Measurements from ENCODE around the gene SYCN. TPM values are rescaled to one million over a fixed set of nuclear protein-coding genes. Genes with fewer than 3 reads are reported as not detected.
A peak's percentile ranks its signal among the peaks of the same experiment; 100 is the strongest.

SYCN gene
- total and polyA plus RNA-seq, 2 donors from 2014 or later: not detected

DNA sequence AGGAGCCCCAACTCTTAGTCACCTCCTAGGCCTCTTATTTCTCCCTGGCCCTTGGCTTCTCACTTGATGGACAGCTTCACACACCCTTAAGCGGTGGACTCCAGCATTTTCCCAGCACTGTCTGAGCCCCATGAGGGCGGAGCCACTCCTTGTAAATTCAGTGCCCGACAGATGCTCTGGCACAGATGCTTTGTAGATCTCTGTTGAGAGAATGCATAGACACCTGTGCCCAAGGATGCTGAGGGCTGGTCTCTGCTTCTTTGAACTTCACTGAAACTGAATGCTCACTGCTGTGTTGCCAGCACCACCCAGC, 3.3 kb downstream of the SYCN start:
- DNase-seq: no peak
- intact Hi-C loops (cut with DNase I): no loop called here
- no peak overlapping the region for H3K9ac ChIP-seq (ENCODE audit: low read length in 3 of 3)
- H3K4me1 ChIP-seq (ENCODE audit: control insufficient read depth in 2 of 3, insufficient read depth in 2 of 3, low read depth in 1 of 3, low read length in 3 of 3): peaks cover 0 to 7% (median 0%) of the 10 kb centered on the region in 3 donors
- no peak overlapping the region for H3K4me3 ChIP-seq (ENCODE audit: low read length in 3 of 3)
- no peak overlapping the region for H3K27ac ChIP-seq (ENCODE audit: low read depth in 2 of 2, low read length in 2 of 2)
- H3K9me3 ChIP-seq (ENCODE audit: control insufficient read depth in 2 of 3, insufficient read depth in 1 of 3, low read length in 3 of 3): no peaks in the 10 kb centered on the region
- TF ChIP-seq, protein P1, sequence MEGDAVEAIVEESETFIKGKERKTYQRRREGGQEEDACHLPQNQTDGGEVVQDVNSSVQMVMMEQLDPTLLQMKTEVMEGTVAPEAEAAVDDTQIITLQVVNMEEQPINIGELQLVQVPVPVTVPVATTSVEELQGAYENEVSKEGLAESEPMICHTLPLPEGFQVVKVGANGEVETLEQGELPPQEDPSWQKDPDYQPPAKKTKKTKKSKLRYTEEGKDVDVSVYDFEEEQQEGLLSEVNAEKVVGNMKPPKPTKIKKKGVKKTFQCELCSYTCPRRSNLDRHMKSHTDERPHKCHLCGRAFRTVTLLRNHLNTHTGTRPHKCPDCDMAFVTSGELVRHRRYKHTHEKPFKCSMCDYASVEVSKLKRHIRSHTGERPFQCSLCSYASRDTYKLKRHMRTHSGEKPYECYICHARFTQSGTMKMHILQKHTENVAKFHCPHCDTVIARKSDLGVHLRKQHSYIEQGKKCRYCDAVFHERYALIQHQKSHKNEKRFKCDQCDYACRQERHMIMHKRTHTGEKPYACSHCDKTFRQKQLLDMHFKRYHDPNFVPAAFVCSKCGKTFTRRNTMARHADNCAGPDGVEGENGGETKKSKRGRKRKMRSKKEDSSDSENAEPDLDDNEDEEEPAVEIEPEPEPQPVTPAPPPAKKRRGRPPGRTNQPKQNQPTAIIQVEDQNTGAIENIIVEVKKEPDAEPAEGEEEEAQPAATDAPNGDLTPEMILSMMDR (IDR thresholded peaks at IDR 0.05; ENCODE audit: borderline replicate concordance, extremely low read depth, insufficient read depth): no peak
- peaks cover 6% of the 10 kb centered on the region for H3K27me3 ChIP-seq (ENCODE audit: control insufficient read depth, insufficient read depth, low read length)
- no peak for FAIRE-seq
- no peaks in the 10 kb centered on the region for H3K36me3 ChIP-seq (ENCODE audit: control insufficient read depth in 2 of 3, insufficient read depth in 3 of 3, low read length in 3 of 3)

DNA sequence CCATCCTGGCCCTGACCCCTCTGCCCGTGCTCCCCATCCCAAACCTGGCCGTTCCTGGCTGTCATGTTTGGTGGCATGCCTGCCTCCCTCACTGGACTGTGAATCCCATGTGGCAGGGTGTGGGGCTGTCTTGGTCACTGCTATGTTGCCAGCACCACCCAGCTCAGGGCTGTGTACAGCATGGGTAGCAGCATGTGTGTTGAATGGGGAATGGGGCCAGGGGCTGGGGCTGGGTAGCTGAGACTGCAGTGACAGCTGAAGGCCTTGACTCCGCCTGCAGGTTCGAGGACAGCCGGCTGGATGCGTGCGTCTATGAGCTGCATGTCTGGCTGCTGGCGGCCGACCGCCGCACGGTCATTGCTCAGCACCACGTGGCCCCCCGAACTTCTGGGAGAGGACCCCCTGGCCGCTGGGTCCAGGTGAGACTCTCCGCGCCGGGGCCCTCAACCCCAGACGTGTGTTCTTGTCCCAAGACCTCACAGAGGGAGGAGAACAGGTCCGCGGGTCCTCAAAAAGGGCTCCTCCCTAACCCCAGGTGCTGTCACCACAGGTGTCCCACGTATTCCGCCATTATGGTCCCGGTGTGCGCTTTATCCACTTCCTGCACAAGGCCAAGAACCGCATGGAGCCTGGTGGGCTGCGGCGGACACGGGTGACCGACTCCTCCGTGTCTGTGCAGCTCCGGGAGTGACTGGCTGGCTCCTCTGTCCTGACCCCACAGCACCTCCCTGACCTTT, 3.8 kb downstream of the SYCN start:
- FAIRE-seq (no peak), DNase-seq (no peak)
- Histone ChIP-seq H3K9me3 (ENCODE audit: control insufficient read depth in 2 of 3, insufficient read depth in 1 of 3, low read length in 3 of 3) (no peaks in the 10 kb centered on the region), H3K4me1 (ENCODE audit: control insufficient read depth in 2 of 3, insufficient read depth in 2 of 3, low read depth in 1 of 3, low read length in 3 of 3) (peaks cover 0 to 7% (median 0%) of the 10 kb centered on the region in 3 donors), H3K27ac (ENCODE audit: low read depth in 2 of 2, low read length in 2 of 2) (no peak overlapping the region), H3K36me3 (ENCODE audit: control insufficient read depth in 2 of 3, insufficient read depth in 3 of 3, low read length in 3 of 3) (no peaks in the 10 kb centered on the region), H3K9ac (ENCODE audit: low read length in 3 of 3) (no peak overlapping the region), H3K27me3 (ENCODE audit: control insufficient read depth, insufficient read depth, low read length) (peaks cover 6% of the 10 kb centered on the region), H3K4me3 (ENCODE audit: low read length in 3 of 3) (no peak overlapping the region)
- intact Hi-C loops (cut with DNase I): no loop called here
- TF ChIP-seq, protein P1 (IDR thresholded peaks at IDR 0.05; ENCODE audit: borderline replicate concordance, extremely low read depth, insufficient read depth): no peak

DNA sequence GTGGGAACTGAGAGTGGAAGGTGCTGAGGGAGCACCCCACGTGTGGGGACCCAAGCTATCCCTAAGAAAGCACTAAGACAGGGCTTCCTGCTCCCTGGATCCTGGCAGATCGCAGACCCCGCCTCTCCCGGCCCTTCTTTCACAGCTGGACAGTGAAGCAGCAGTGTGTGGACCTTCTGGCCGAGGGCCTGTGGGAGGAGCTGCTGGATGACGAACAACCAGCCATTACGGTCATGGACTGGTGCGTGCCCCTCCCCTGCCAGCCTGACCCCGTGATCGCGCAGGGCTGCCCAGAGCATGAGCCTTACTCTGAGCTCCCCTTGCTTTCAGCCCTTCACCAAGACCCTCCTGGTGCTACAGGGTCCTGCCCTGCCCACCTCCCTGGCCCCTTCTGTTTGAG, 5.0 kb downstream of the SYCN start:
- DNase-seq (peak; percentile 90 to 92 (median 92)), FAIRE-seq (no peak)
- no peaks in the 10 kb centered on the region for H3K36me3 ChIP-seq (ENCODE audit: control insufficient read depth in 2 of 3, insufficient read depth in 3 of 3, low read length in 3 of 3)
- H3K4me1 ChIP-seq (ENCODE audit: control insufficient read depth in 2 of 3, insufficient read depth in 2 of 3, low read depth in 1 of 3, low read length in 3 of 3): peaks cover 0 to 7% (median 0%) of the 10 kb centered on the region in 3 donors
- intact Hi-C loops (cut with DNase I): no loop called here
- H3K27ac ChIP-seq (ENCODE audit: low read depth in 2 of 2, low read length in 2 of 2): no peak overlapping the region
- no peak overlapping the region for H3K4me3 ChIP-seq (ENCODE audit: low read length in 3 of 3)
- H3K27me3 ChIP-seq (ENCODE audit: control insufficient read depth, insufficient read depth, low read length): peaks cover 4% of the 10 kb centered on the region
- no peak overlapping the region for H3K9ac ChIP-seq (ENCODE audit: low read length in 3 of 3)
- no peaks in the 10 kb centered on the region for H3K9me3 ChIP-seq (ENCODE audit: control insufficient read depth in 2 of 3, insufficient read depth in 1 of 3, low read length in 3 of 3)
- TF ChIP-seq, protein P1 (IDR thresholded peaks at IDR 0.05; ENCODE audit: borderline replicate concordance, extremely low read depth, insufficient read depth): no peak

DNA sequence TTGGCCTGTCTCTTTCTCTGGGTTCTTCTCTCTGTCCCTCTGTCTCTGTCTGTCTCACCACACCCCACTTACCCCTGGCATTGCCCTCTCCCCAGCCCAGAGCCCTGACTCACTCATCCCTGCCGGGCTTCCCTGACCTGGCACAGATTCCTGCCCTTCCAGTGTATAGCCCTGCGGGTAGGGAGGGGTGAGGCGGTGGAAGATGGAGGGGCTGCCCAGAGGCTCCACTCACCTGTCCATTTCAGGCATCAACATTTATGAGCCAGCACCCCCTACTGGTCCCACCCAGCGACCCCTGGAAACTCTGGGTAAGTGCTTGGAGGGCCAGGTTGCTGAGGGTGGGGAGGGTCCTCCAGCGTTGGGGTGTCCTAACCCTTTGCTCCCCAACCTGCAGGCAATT, 6.3 kb downstream of the SYCN start:
- H3K9me3 ChIP-seq (ENCODE audit: control insufficient read depth in 2 of 3, insufficient read depth in 1 of 3, low read length in 3 of 3): no peaks in the 10 kb centered on the region
- TF ChIP-seq, protein P1 (IDR thresholded peaks at IDR 0.05; ENCODE audit: borderline replicate concordance, extremely low read depth, insufficient read depth): no peak
- H3K4me1 ChIP-seq (ENCODE audit: control insufficient read depth in 2 of 3, insufficient read depth in 2 of 3, low read depth in 1 of 3, low read length in 3 of 3): peaks cover 0 to 7% (median 0%) of the 10 kb centered on the region in 3 donors
- intact Hi-C loops (cut with DNase I): no loop called here
- no peak overlapping the region for H3K27ac ChIP-seq (ENCODE audit: low read depth in 2 of 2, low read length in 2 of 2)
- no peak overlapping the region for H3K4me3 ChIP-seq (ENCODE audit: low read length in 3 of 3)
- no peaks in the 10 kb centered on the region for H3K36me3 ChIP-seq (ENCODE audit: control insufficient read depth in 2 of 3, insufficient read depth in 3 of 3, low read length in 3 of 3)
- H3K27me3 ChIP-seq (ENCODE audit: control insufficient read depth, insufficient read depth, low read length): peaks cover 4% of the 10 kb centered on the region
- FAIRE-seq (no peak), DNase-seq (no peak)
- no peak overlapping the region for H3K9ac ChIP-seq (ENCODE audit: low read length in 3 of 3)

Measured in kidney (tissue), 14 donors.